NT2/D1 (cell line): Measurements from ENCODE around the gene NPR2.

Experiments
- SUZ12 ChIP-seq: IDR thresholded peaks from 2 replicates; pipeline ENCODE4 v1.6.1; 2011; ENCODE audit not compliant: insufficient read length, insufficient read depth; ENCODE audit errors: extremely low read depth
- YY1 ChIP-seq: IDR thresholded peaks from 2 replicates; pipeline ENCODE4 v1.6.1; 2011; ENCODE audit not compliant: insufficient read length, insufficient read depth
- ZNF274 ChIP-seq: IDR thresholded peaks from 2 replicates; pipeline ENCODE4 v1.6.1; 2011; ENCODE audit warnings: mild to moderate bottlenecking, low read depth, low read length

GRCh38 chr9:35790025-35790384, 1.4 kb upstream of the NPR2 start:
- TF ChIP-seq YY1 (no peak), SUZ12 (no peak), ZNF274 (no peak)
